ENCODE results near the gene CITED2.

CITED2 gene

GRCh38 chr6:139329224-139329623, 45.2 kb downstream of the CITED2 start:
- DNase-seq = no peak

- DNase-seq = no peak
These were observed 47.4 kb downstream of the CITED2 start for GRCh38 chr6:139327038-139327437.

- no peak for DNase-seq
These were observed 48.8 kb downstream of the CITED2 start for GRCh38 chr6:139325686-139326085.

GRCh38 chr6:139325125-139325524, 49.3 kb downstream of the CITED2 start:
- DNase-seq = no peak

- DNase-seq = no peak
These were observed 50.2 kb downstream of the CITED2 start for GRCh38 chr6:139324301-139324555.

GRCh38 chr6:139323511-139324300, 50.7 kb downstream of the CITED2 start:
- DNase-seq = peak; percentile 81
